A549 (cell line): ENCODE results near the gene APBB2. TPM values are rescaled to one million over a fixed set of nuclear protein-coding genes. Genes with fewer than 3 reads are reported as not detected.

Experiments used
- ATAC-seq, 2 experiments: fragments of 200-7000 bp in 1 of 2; fragments of >200 bp in 1 of 2; cut with Nextera tagmentation in 1 of 2; cut with Tn5 transposase in 1 of 2; 3 replicates each; pipeline versions ENCODE4 v1.8.0 to v1.9.1; 2018 to 2020; ENCODE audit warnings: mild to moderate bottlenecking in 1 of 2, moderate library complexity in 1 of 2
- CTCF ChIA-PET: fragments of 300-600 bp; sonication (Branson Sonifier 250); formaldehyde crosslinking; extraction: SDS; loops from one replicate; lab custom pipeline; 2021; ENCODE audit warnings: antibody characterized with exemption, inconsistent platforms; lab: Yijun Ruan, JAX
- POLR2A ChIA-PET: fragments of 350-600 bp; formaldehyde crosslinking; extraction: SDS; loops from one replicate; lab custom pipeline; 2021; ENCODE audit warnings: antibody characterized with exemption, inconsistent platforms; lab: Yijun Ruan, JAX
- DNase-seq, 2 experiments: peaks; one replicate each; pipeline versions ENCODE4 v3.0.0 to v3.0.0-alpha.2; 2011 to 2016; ENCODE audit warnings: low read depth in 1 of 2, low spot score in 1 of 2
- FAIRE-seq: peaks from 2 replicates; lab custom pipeline; 2011; peaks lifted over from hg19 to GRCh38; lab: Jason Lieb, UNC
- H3K27ac ChIP-seq, 2 experiments: fragments of >200 bp; sonication (Bioruptor Twin); formaldehyde crosslinking; 3 replicates each; pipeline ENCODE4 v1.5.1; 2016 to 2017
- H3K4me1 ChIP-seq: fragments of >200 bp; sonication (Bioruptor Twin); formaldehyde crosslinking; 3 replicates; pipeline ENCODE4 v1.6.1; 2016
- H3K4me2 ChIP-seq: fragments of >200 bp; sonication (Bioruptor Twin); formaldehyde crosslinking; 3 replicates; pipeline ENCODE4 v1.6.1; 2016
- H3K4me3 ChIP-seq: fragments of >200 bp; sonication (Bioruptor Twin); formaldehyde crosslinking; 3 replicates; pipeline ENCODE4 v1.5.1; 2016
- H3K9me3 ChIP-seq: fragments of >200 bp; sonication (Bioruptor Twin); formaldehyde crosslinking; 3 replicates; pipeline ENCODE4 v1.6.1; 2016
- ATOH8 ChIP-seq: fragments of 250-450 bp; sonication (Bioruptor Pico); IDR thresholded peaks from 2 replicates; pipeline ENCODE4 v1.5.0; 2020; ENCODE audit warnings: low read depth, mild to moderate bottlenecking, moderate library complexity
- BCL3 ChIP-seq: fragments of >200 bp; sonication (Bioruptor Twin); formaldehyde crosslinking; IDR thresholded peaks from 3 replicates; pipeline ENCODE4 v1.6.1; 2016
- BHLHE40 ChIP-seq: IDR thresholded peaks from 2 replicates; pipeline ENCODE4 v1.6.1; 2012; ENCODE audit warnings: low read depth, low read length, inconsistent platforms
- CBX2 ChIP-seq: fragments of 200-600 bp; sonication (generic); IDR thresholded peaks from 2 replicates; pipeline ENCODE4 v1.6.1; 2016; ENCODE audit warnings: low read depth, mild to moderate bottlenecking, borderline replicate concordance
- CBX8 ChIP-seq: fragments of 200-600 bp; sonication (generic); IDR thresholded peaks from 2 replicates; pipeline ENCODE4 v1.6.1; 2016
- CEBPB ChIP-seq, 2 experiments: fragments of >200 bp in 1 of 2; sonication (Bioruptor Twin) in 1 of 2; formaldehyde crosslinking in 1 of 2; IDR thresholded peaks; 2 replicates each; pipeline ENCODE4 v1.6.1; 2012 to 2016
- CHD2 ChIP-seq: fragments of 150-350 bp; IDR thresholded peaks from 2 replicates; pipeline ENCODE4 v1.6.1; 2014; ENCODE audit warnings: low read length; ENCODE audit not compliant: partially characterized antibody
- CHD4 ChIP-seq: fragments of 200-600 bp; sonication (generic); IDR thresholded peaks from 2 replicates; pipeline ENCODE4 v1.6.1; 2016; ENCODE audit warnings: antibody characterized with exemption, mild to moderate bottlenecking, borderline replicate concordance
- EHF ChIP-seq: fragments of 250-450 bp; sonication (Bioruptor Pico); IDR thresholded peaks from 2 replicates; pipeline ENCODE4 v1.5.0; 2020; ENCODE audit warnings: mild to moderate bottlenecking
- EHMT2 ChIP-seq: fragments of 200-600 bp; sonication (generic); IDR thresholded peaks from 2 replicates; pipeline ENCODE4 v1.6.1; 2016; ENCODE audit warnings: antibody characterized with exemption, low read depth, mild to moderate bottlenecking, moderate library complexity
- FOSB ChIP-seq: fragments of 250-450 bp; sonication (Bioruptor Pico); IDR thresholded peaks from 2 replicates; pipeline ENCODE4 v1.5.0; 2020; ENCODE audit warnings: mild to moderate bottlenecking, moderate library complexity
- GATA3 ChIP-seq: IDR thresholded peaks from 2 replicates; pipeline ENCODE4 v1.6.1; 2012; ENCODE audit warnings: borderline replicate concordance
- HDAC2 ChIP-seq: fragments of 200-600 bp; sonication (generic); IDR thresholded peaks from 2 replicates; pipeline ENCODE4 v1.6.1; 2016
- HES2 ChIP-seq: fragments of >200 bp; sonication (Bioruptor Twin); formaldehyde crosslinking; IDR thresholded peaks from 2 replicates; pipeline ENCODE4 v1.6.1; 2016
- HOXB13 ChIP-seq: fragments of 250-450 bp; sonication (Bioruptor Pico); IDR thresholded peaks from 2 replicates; pipeline ENCODE4 v1.5.0; 2020; ENCODE audit warnings: low read depth, mild to moderate bottlenecking, moderate library complexity
- HOXB5 ChIP-seq: fragments of 250-450 bp; sonication (Bioruptor Pico); IDR thresholded peaks from 2 replicates; pipeline ENCODE4 v1.5.0; 2020; ENCODE audit warnings: mild to moderate bottlenecking, moderate library complexity
- JUNB ChIP-seq: fragments of >200 bp; sonication (Bioruptor Twin); formaldehyde crosslinking; IDR thresholded peaks from 2 replicates; pipeline ENCODE4 v1.6.1; 2016
- KDM1A ChIP-seq: fragments of 200-600 bp; sonication (generic); IDR thresholded peaks from 2 replicates; pipeline ENCODE4 v1.6.1; 2016; ENCODE audit warnings: low read depth, mild to moderate bottlenecking
- MAFK ChIP-seq: fragments of 450-650 bp; IDR thresholded peaks from 2 replicates; pipeline ENCODE4 v1.6.1; 2014; ENCODE audit not compliant: partially characterized antibody
- MAX ChIP-seq: IDR thresholded peaks from 2 replicates; pipeline ENCODE4 v1.6.1; 2012
- MAZ ChIP-seq: fragments of 150-350 bp; IDR thresholded peaks from 2 replicates; pipeline ENCODE4 v1.6.1; 2014; ENCODE audit warnings: antibody characterized with exemption, low read depth, low read length, borderline replicate concordance
- POLR2A ChIP-seq: IDR thresholded peaks from 2 replicates; pipeline ENCODE4 v1.6.1; 2012; ENCODE audit warnings: mild to moderate bottlenecking, low read length
- REST ChIP-seq: fragments of 200-600 bp; sonication (generic); IDR thresholded peaks from 2 replicates; pipeline ENCODE4 v1.6.1; 2016; ENCODE audit warnings: antibody characterized with exemption, mild to moderate bottlenecking, moderate library complexity
- RFX5 ChIP-seq: fragments of 450-650 bp; IDR thresholded peaks from 2 replicates; pipeline ENCODE4 v1.7.1; 2014; ENCODE audit warnings: antibody characterized with exemption, mild to moderate bottlenecking, moderate library complexity
- TFCP2L1 ChIP-seq: fragments of 250-450 bp; sonication (Bioruptor Pico); IDR thresholded peaks from 2 replicates; pipeline ENCODE4 v1.5.0; 2021; ENCODE audit warnings: mild to moderate bottlenecking
- ZFP36 ChIP-seq: fragments of 450-650 bp; IDR thresholded peaks from 2 replicates; pipeline ENCODE4 v1.6.1; 2014; ENCODE audit warnings: borderline replicate concordance; ENCODE audit not compliant: partially characterized antibody
- ZNF302 ChIP-seq: fragments of 250-450 bp; sonication (Bioruptor Pico); IDR thresholded peaks from 2 replicates; pipeline ENCODE4 v1.9.0; 2021; ENCODE audit warnings: inconsistent platforms, mild to moderate bottlenecking, moderate library complexity
- ZSCAN20 ChIP-seq: fragments of 250-450 bp; sonication (Bioruptor Pico); IDR thresholded peaks from 2 replicates; pipeline ENCODE4 v1.8.0; 2022; ENCODE audit warnings: mild to moderate bottlenecking, moderate library complexity
- WGBS: methylation state at CpG from one replicate; pipeline ENCODE4 v1.1.6; 2017; ENCODE audit errors: missing lambda C conversion rate; 5-methylcytosine and 5-hydroxymethylcytosine counted together
- polyA plus RNA-seq, 4 experiments: library from polyadenylated mRNA; depleted of rRNA in 3 of 4; stranded (reverse); fragments of >200 nt; fragmentation: RNase III in 1 of 4; extraction: RNeasy Plus Mini Kit Qiagen cat#74134 plus additional on column Dnase treatment in 1 of 4; gene quantifications; 2 replicates in 3 of 4; 3 replicates in 1 of 4; pipeline ENCODE4 v1.2.3, GENCODE V29; 2011 to 2017

APBB2 gene
- polyA plus RNA-seq, 2 of the 4 experiments (the other 2 are of a cell fraction), result 8.3 to 31.9 TPM

GRCh38 chr4:41189666-41190065 is 24.7 kb downstream of the APBB2 start:
- H3K27ac ChIP-seq, result no peak overlapping the region
- POLR2A ChIA-PET, result no interaction called here
- FAIRE-seq (no peak), DNase-seq (no peak), ATAC-seq (no peak)
- 90% methylated on average over 2 of the region's 2 CpGs for WGBS
- no peak for TF ChIP-seq CEBPB (IDR thresholded peaks at IDR 0.05)
- TF ChIP-seq BHLHE40, result no peak
- no peak for TF ChIP-seq FOSB
- no peak for TF ChIP-seq EHMT2
- TF ChIP-seq MAFK, result no peak
- no peak for TF ChIP-seq CBX2
- TF ChIP-seq EHF (CRISPR knock-in tag), result no peak
- TF ChIP-seq ZFP36, result no peak
- no peak for TF ChIP-seq HOXB5 (CRISPR knock-in tag)
- TF ChIP-seq MAX, result no peak
- no peak for TF ChIP-seq BCL3
- H3K4me2 ChIP-seq, result no peak overlapping the region
- CTCF ChIA-PET, result no interaction called here
- peaks cover 16% of the 10 kb centered on the region for H3K4me1 ChIP-seq
- no peak overlapping the region for H3K4me3 ChIP-seq
- no peaks in the 10 kb centered on the region for H3K9me3 ChIP-seq

GRCh38 chr4:41189076-41189475 is 25.3 kb downstream of the APBB2 start:
- 75% methylated on average over 2 of the region's 2 CpGs for WGBS
- POLR2A ChIA-PET, result no interaction called here
- Histone ChIP-seq H3K27ac (no peak overlapping the region), H3K9me3 (no peaks in the 10 kb centered on the region), H3K4me3 (no peak overlapping the region), H3K4me1 (peaks cover 16% of the 10 kb centered on the region), H3K4me2 (no peak overlapping the region)
- CTCF ChIA-PET, result no interaction called here
- TF ChIP-seq RFX5 (no peak), CHD2 (no peak), JUNB (no peak), REST (no peak), MAX (no peak), HES2 (no peak), ZNF302 (no peak), CBX8 (no peak), MAZ (no peak), CHD4 (no peak), TFCP2L1 (no peak), KDM1A (no peak), HOXB13 (CRISPR knock-in tag) (no peak), EHMT2 (no peak), HDAC2 (no peak), POLR2A (no peak), GATA3 (no peak), ATOH8 (CRISPR knock-in tag) (no peak), ZSCAN20 (CRISPR knock-in tag) (no peak)
- DNase-seq (no peak), ATAC-seq (no peak), FAIRE-seq (no peak)
